ENCODE measurements around the gene OR2M7. TPM values are rescaled to one million over a fixed set of nuclear protein-coding genes. Genes with fewer than 3 reads are reported as not detected.
"Not testable (repeated sequence)": the region's sequence is repeated elsewhere in the genome, so short reads cannot be mapped to it uniquely, and the experiment has no call there.

OR2M7 gene
- total RNA-seq, 1 experiment from 2014 or later, result not detected

GRCh38 chr1:248306103-248306502 lies 18.3 kb downstream of the OR2M7 start:
- H3K4me2 ChIP-seq (ENCODE audit: low read length), result no peak overlapping the region
- intact Hi-C loops (cut with micrococcal nuclease), result no loop called here
- H3K4me1 ChIP-seq (ENCODE audit: control insufficient read depth in 1 of 2, insufficient read depth in 2 of 2, low read length in 2 of 2), result no peaks in the 10 kb centered on the region
- TF ChIP-seq EZH2phosphoT487 (IDR thresholded peaks at IDR 0.05; ENCODE audit: borderline replicate concordance) (no peak), ELF1 (IDR thresholded peaks at IDR 0.05; ENCODE audit: borderline replicate concordance, low read depth) (no peak), EGR1 (IDR thresholded peaks at IDR 0.05; ENCODE audit: low read depth) (no peak), YY1 (IDR thresholded peaks at IDR 0.05; ENCODE audit: extremely low read depth, insufficient replicate concordance, low read depth, low read length) (no peak), ZNF274 (IDR thresholded peaks at IDR 0.05; ENCODE audit: low read depth, low read length) (no peak), SIN3A (IDR thresholded peaks at IDR 0.05; ENCODE audit: low read depth) (no peak), CBX3 (IDR thresholded peaks at IDR 0.05; ENCODE audit: low read depth) (no peak), RAD21 (IDR thresholded peaks at IDR 0.05; ENCODE audit: low read depth) (no peak), POLR2AphosphoS5 (IDR thresholded peaks at IDR 0.05; ENCODE audit: low read depth, low read length) (no peak), SRF (IDR thresholded peaks at IDR 0.05; ENCODE audit: low read depth) (no peak), FOSL1 (IDR thresholded peaks at IDR 0.05; ENCODE audit: low read depth) (no peak), ATF3 (IDR thresholded peaks at IDR 0.05) (no peak), POLR2A (IDR thresholded peaks at IDR 0.05; ENCODE audit: borderline replicate concordance, extremely low read depth, insufficient read depth, insufficient read length) (no peak), EZH2 (IDR thresholded peaks at IDR 0.05) (no peak), JUND (IDR thresholded peaks at IDR 0.05) (no peak), ZFX (IDR thresholded peaks at IDR 0.05) (no peak), SP1 (IDR thresholded peaks at IDR 0.05; ENCODE audit: low read depth) (no peak)
- TF ChIP-seq, protein P1, sequence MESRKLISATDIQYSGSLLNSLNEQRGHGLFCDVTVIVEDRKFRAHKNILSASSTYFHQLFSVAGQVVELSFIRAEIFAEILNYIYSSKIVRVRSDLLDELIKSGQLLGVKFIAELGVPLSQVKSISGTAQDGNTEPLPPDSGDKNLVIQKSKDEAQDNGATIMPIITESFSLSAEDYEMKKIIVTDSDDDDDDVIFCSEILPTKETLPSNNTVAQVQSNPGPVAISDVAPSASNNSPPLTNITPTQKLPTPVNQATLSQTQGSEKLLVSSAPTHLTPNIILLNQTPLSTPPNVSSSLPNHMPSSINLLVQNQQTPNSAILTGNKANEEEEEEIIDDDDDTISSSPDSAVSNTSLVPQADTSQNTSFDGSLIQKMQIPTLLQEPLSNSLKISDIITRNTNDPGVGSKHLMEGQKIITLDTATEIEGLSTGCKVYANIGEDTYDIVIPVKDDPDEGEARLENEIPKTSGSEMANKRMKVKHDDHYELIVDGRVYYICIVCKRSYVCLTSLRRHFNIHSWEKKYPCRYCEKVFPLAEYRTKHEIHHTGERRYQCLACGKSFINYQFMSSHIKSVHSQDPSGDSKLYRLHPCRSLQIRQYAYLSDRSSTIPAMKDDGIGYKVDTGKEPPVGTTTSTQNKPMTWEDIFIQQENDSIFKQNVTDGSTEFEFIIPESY (IDR thresholded peaks at IDR 0.05; ENCODE audit: extremely low read depth, insufficient replicate concordance, low read length), result no peak
- TF ChIP-seq, protein P2, sequence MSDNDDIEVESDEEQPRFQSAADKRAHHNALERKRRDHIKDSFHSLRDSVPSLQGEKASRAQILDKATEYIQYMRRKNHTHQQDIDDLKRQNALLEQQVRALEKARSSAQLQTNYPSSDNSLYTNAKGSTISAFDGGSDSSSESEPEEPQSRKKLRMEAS (IDR thresholded peaks at IDR 0.05), result no peak
- no peaks in the 10 kb centered on the region for H3K27me3 ChIP-seq (ENCODE audit: insufficient read depth, low read length)
- no peak overlapping the region for H3K9ac ChIP-seq (ENCODE audit: low read length)
- CTCF ChIA-PET, result no interaction called here
- H3K79me2 ChIP-seq (ENCODE audit: insufficient read depth, low read length), result no peaks in the 10 kb centered on the region
- no peak overlapping the region for H3K4me3 ChIP-seq (replicated peaks in 1 of 2; ENCODE audit: low read depth in 1 of 2, low read length in 2 of 2)
- H3K36me3 ChIP-seq (ENCODE audit: control insufficient read depth in 1 of 2, insufficient read depth in 2 of 2, low read length in 2 of 2), result no peaks in the 10 kb centered on the region
- H3K9me3 ChIP-seq (ENCODE audit: control insufficient read depth in 1 of 2, insufficient read depth in 1 of 2, low read depth in 1 of 2, low read length in 2 of 2), result peaks cover 0 to 12% of the 10 kb centered on the region in 2 experiments; a peak in 2 of 4 replicates
- POLR2A ChIA-PET, result no interaction called here
- no peak overlapping the region for H3K27ac ChIP-seq (ENCODE audit: low read depth, low read length)
- no peak overlapping the region for H2AFZ ChIP-seq (ENCODE audit: low read depth, low read length, poor library complexity, severe bottlenecking)
- no peaks in the 10 kb centered on the region for H3K9me2 ChIP-seq (ENCODE audit: insufficient read depth)
- no TSS peak for BruUV-seq (replicated peaks)
- ATAC-seq (no peak), DNase-seq (ENCODE audit: low read depth, low spot score) (no peak)
- RAD21 ChIA-PET (ENCODE audit: low non-redundant PET in 1 of 2, low total read pairs in 2 of 2, uncharacterized antibody in 2 of 2, unreplicated experiment in 2 of 2), result no interaction called here
- no peaks in the 10 kb centered on the region for H4K20me1 ChIP-seq (ENCODE audit: insufficient read depth)

DNA sequence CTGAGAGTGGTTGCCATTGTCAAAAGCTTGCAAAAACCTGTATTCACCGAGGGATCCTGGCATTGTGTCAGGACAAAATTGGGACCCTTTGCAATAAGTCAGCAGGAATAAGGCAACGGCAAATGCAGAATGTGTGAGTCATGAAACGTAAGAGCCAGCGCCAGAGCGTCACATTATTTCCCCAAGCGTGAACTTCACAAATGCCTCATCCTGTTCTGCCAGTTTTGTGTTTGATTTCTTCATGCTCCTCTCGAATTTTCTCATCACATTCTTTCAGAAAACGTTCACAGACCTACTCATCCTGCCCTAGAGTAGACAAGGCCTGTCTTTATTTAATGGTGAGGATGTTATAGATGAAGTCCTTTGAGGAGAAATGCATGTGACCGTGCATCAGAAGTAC lies 18.7 kb downstream of the OR2M7 start:
- CTCF ChIA-PET; H3K4me3 ChIP-seq (replicated peaks in 1 of 2; ENCODE audit: low read depth in 1 of 2, low read length in 2 of 2); H3K4me2 ChIP-seq (ENCODE audit: low read length); H3K79me2 ChIP-seq (ENCODE audit: insufficient read depth, low read length); DNase-seq (ENCODE audit: low read depth, low spot score); H4K20me1 ChIP-seq (ENCODE audit: insufficient read depth); ATAC-seq; POLR2A ChIA-PET; H3K9ac ChIP-seq (ENCODE audit: low read length); BruUV-seq (replicated peaks); H3K36me3 ChIP-seq (ENCODE audit: control insufficient read depth in 1 of 2, insufficient read depth in 2 of 2, low read length in 2 of 2); H3K27ac ChIP-seq (ENCODE audit: low read depth, low read length); RAD21 ChIA-PET (ENCODE audit: low non-redundant PET in 1 of 2, low total read pairs in 2 of 2, uncharacterized antibody in 2 of 2, unreplicated experiment in 2 of 2); H3K4me1 ChIP-seq (ENCODE audit: control insufficient read depth in 1 of 2, insufficient read depth in 2 of 2, low read length in 2 of 2); intact Hi-C loops (cut with micrococcal nuclease); H2AFZ ChIP-seq (ENCODE audit: low read depth, low read length, poor library complexity, severe bottlenecking); H3K27me3 ChIP-seq (ENCODE audit: insufficient read depth, low read length); H3K9me2 ChIP-seq (ENCODE audit: insufficient read depth): not testable (repeated sequence)
- peaks cover 0 to 12% of the 10 kb centered on the region in 2 experiments; a peak in 2 of 4 replicates for H3K9me3 ChIP-seq (ENCODE audit: control insufficient read depth in 1 of 2, insufficient read depth in 1 of 2, low read depth in 1 of 2, low read length in 2 of 2)

Data from HCT116 (cell line).